ENCODE measurements around the gene SPATA22.
"Not testable (repeated sequence)": the region's sequence is repeated elsewhere in the genome, so short reads cannot be mapped to it uniquely, and the experiment has no call there.

SPATA22 gene, protein sequence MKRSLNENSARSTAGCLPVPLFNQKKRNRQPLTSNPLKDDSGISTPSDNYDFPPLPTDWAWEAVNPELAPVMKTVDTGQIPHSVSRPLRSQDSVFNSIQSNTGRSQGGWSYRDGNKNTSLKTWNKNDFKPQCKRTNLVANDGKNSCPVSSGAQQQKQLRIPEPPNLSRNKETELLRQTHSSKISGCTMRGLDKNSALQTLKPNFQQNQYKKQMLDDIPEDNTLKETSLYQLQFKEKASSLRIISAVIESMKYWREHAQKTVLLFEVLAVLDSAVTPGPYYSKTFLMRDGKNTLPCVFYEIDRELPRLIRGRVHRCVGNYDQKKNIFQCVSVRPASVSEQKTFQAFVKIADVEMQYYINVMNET
- total RNA-seq, result 0 to 0.04 reads per million in 2 donors

DNA sequence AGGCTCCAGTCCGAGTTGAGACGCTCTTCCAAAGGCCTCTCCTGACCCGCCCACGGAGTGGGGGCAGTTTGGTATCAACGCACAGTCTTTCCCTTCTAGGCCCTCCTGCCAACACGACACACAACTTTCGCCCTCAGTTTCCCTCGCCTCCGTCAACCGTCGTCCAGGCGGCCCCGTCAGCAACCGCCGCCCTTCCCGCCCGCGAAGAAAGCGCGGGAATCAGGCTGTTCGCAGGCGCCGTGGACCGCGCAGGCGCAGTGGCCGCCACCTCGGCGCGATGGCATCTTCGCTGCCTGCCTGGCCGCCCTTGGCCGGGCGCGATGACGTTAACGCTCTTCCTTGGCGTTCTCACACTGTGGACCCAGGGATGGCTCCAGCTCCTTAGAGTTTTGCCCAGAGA, at the start of gene SPATA22:
SPATA22 (minus strand) TSS at position 221 of the 400 bp plus-strand sequence. CDS start 2,494 bp downstream, outside the sequence.
- no peak for DNase-seq

DNA sequence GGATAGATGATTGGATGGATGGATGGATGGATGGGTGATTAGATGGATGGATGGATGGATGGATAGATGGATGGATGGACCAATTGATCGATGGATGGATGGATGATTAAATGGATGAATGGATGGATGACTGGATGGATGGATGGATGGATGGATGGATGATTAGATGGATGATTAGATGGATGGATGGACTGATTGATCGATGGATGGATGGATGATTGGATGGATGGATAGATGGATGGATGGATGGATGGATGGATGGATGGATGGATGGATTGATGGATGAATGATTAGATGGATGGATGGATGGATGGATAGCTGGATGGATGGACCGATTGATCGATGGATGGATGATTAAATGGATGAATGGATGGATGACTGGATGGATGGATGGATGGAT, 47.9 kb upstream of the SPATA22 start:
- not testable (repeated sequence) for DNase-seq

DNA sequence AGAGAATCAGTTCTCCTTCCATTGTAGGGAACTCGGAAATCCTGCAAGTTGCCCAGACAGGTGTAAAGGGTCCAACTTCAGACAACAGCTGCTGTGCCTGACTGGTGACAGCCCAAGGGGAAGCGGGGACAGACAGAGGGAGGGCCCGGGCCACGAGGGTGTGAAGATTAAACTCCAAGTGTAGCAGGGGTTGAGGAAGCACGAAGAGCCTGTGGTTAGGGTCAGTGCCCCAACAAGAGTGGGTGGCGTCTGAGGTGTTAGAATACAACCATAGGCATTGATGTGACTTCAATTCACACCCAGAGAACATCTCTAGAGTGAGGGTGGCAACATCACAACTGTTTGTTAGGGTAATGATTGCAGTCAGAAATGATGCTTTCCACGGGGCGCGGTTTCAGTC, 43.3 kb upstream of the SPATA22 start:
- DNase-seq, result no peak

DNA sequence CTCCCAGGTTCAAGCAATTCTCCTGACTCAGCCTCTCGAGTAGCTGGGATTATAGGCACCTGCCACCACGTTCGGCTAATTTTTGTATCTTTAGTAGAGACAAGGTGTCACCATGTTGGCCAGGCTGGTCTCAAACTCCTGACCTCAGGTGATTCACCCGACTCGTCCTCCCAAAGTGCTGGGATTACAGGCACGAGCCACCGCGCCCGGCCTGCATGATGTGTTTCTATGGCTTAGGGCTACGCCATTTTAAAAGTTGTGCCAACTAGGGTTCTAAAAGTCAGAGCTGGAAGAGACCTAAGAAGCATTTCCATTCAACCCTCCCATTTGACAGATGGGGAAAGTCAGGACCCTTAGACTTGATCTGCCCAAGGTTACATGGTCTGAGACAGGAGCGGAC, 42.5 kb upstream of the SPATA22 start:
- DNase-seq, result not testable (repeated sequence)

DNA sequence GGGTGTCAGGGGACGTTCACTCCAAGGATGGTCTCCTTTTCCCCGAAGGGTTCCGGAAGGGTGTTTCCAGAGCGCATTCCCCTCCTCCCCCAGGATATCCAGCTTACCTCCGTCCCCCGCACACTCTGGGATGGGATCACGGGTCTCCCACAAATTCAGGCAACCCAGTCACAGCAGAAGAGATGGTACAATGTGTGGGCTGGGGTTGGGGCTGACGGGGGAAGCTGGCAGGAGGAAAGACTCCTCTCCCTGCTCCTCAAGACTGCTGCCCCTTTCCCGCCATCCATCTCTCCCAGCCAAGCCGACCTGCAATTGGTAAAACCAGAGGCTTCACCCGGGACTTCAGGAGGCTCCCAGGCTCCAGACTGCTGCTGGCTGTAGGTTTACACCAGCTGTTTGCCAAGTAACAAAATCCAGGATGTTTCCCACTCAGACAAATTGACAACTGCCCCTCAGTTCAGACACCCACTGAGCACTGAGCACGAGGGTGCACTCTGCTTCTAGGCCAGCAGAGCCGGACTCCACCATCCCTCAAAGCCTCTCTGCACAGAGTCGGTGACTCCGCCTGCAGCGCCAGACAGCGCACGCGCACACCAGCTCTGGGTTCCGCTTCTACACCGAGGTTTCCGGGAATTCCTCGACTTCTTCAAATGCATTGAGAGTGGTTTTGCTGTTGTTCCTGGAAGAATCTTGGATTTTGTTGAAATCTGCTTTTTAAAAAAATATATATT, 41.9 kb upstream of the SPATA22 start:
- no peak for DNase-seq

DNA sequence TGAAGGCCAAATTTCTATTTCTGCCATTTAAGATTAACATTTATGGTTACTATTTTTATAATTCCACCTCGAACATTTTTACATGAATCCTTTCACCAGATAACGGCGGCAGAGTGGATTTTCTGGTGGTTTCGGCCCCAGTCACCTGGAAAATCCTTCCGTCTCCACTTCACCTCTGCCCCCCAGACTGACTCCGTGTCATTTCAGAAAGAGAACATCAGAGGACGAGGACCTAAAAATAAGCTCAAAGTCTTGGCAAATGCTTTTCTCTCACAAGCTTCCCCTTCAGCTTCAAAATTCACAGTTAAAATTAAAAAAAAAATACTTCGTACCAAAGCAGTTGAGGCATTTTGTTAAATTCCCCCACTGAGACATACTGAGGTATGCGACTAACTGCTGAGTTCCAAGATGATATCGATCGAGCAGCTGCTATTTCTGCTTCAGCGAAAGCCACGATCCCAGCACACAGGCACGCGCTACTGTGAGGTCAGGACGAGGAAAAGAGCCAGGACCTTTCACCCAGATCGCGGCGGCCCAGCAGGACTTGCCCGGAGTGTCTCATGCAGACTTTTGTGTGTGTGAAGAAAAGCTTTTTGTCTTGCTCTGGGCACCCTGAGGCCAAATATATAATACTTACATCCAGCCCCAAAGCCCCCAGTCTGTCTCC, 41.0 kb upstream of the SPATA22 start:
- no peak for DNase-seq

DNA sequence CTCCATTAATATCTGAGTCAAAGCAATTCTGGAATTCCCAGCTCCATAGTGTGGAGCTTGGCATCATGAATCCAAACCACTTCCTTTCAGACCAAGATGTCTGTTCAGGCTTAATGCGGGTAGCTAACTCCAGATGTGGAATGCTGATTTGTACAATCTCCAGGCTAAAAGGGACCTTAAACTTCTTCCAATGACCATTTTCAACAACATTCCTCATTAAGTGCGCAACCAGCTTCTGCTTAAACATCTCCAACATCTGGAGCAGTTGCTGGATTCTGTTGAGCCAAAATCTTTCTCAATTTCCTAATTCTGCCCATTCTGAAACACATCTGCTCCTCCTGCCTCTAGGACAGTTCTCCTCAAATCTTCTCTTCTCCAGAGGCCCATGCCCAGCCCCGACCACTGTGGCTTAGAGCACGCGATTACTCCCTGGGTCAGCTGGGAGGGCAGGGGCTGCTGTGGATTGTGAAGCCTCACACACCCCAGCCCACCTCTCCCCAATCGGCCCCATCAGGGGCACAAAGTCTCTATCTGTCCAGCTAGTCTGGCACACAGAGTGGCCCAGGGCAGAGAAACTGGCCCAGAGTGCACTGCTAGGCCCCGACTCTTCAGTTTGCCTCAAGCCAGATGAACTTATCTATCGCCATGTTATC, 40.4 kb upstream of the SPATA22 start:
- DNase-seq, result no peak

DNA sequence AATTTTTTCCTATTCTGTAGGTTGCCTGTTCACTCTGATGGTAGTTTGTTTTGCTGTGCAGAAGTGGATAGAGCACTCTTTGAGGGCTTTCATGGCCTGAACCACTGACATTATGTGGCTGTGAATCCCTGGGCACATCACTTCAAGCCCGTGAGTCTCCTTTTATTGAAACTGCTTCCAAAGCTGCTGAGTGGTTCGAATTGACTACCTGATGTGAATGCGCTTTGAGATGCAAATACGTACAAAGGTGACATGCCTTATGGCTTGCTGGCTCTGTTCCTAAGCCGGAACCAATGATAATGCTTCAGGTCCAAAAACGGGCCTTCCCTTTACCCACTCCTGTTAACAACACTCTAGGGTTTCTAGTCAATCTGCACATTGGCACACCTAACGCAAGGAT, 38.5 kb upstream of the SPATA22 start:
- no peak for DNase-seq

DNA sequence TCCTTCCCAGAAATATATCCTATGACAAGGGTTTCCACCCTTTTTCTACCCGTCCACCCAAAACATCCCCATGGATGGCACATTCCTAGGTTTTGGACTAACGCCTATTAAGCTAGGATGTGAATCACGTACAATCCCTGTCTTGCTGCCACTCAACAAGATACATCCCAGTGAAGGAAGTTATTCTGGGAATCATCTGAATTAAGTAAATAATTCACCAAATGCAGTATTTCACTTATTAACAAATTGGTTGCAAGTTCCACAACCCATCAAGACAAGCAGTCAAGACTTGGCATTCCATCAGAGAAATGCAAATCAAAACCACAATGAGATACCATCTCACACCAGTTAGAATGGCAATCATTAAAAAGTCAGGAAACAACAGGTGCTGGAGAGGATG, 36.2 kb upstream of the SPATA22 start:
- no peak for DNase-seq

DNA sequence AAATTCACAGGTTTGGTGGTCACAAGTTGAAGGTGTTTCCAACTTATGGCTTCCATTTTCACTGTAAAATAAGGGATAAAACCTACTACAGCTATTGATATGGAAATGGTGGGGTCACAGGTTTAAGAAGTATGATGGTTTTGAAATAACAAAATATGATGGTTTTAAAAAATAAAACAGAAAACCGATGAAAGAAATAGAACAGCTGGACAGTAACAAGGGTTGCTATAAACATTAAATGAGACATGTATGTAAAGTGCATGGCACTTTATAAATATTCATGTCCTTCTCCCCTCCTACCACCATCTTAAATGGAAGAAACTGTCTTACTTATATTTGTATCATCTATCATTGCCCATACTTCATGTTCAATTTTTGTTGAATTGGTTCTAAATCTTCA, 35.5 kb upstream of the SPATA22 start:
- no peak for DNase-seq

DNA sequence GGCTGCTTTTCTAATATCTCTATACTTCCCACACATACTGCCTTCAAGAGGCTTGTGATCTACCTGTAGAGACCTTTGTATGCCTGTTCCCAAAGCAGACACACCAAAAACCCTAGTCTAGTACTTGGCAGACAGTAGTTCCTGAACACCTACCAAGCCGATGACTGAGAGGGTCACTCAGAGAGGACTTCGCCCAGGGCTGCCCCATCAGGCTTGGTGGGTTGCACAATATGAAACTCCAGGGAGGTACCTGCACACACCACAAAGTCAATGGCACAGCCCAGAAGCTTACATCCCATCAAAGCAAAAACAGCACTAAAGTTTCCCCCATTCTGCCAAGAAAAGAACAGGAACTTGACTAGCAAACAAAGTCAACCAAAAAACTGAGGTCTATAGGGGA, 34.4 kb upstream of the SPATA22 start:
- no peak for DNase-seq

DNA sequence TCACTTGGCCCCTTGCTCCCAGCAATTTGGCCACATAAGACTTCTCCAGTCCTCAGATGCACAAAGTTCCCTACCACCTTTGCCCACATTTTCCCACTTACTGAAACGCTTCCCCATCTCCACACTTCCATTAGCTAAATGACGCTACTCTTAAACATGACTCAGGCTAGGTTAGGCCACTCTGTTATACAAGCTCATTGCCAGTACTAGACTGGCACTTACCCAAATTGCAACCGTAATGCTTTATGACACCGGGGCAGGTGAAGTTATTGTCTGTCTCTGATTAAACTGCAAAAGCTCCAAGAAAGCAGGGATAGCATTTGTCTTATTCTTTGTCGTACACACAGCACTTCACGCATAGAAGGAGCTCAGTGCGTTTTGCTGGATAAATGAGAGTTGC, 33.4 kb upstream of the SPATA22 start:
- no peak for DNase-seq

DNA sequence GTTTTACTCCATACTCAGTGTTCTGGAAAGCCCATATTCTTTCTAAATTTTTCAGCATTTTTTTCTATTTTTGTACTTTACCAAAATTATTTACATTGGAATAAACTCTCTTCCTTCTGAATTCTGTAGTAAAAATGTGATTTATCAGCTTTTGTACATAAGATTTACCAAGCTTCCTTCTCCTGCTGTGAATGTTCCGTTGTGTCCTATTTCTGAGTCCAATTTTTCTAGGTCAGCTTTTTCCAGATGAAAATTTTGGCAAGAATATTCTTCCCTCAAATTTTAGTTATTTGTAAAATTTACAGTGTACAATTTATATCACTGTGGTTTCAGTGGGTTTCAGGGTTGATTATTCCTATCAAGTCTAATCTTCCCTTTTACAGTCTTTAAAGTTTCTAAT, 31.7 kb upstream of the SPATA22 start:
- DNase-seq, result no peak

DNA sequence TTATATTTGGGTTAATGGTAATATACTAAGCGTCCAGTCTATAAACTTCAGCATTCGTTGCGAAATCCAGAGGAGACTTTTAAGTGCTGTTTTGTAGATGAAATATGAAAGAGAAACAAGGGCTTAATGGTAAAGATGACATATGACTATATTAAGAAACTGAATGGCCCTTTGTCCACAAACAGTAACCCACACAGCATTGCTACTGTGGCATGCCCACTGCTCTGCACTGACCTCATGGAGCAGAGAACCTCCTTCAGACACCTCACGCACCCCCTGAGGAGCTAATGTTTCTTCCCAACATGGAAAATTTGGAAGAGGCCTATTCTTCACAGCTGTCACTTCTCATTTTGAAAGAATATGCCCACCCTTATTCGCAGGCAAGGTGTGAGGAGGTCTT, 30.8 kb upstream of the SPATA22 start:
- no peak for DNase-seq

DNA sequence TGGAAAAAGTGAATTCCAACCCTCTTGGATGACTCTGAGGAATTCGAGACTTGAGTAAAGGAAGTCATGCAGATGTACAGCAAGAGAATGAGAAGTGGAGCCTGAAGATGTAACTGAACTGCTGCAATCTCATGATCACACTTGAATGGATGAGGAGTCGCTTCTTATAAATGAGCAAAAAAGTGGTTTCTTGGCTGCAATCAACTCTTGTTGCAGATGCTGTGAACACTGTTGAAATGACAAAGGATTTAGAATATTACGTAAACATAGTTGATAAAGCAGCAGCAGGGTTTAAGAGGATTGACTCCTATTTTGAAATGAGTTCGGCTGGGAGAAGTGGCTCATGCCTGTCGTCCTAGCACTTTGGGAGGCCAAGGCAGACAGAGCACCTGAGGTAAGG, 29.7 kb upstream of the SPATA22 start:
- DNase-seq, result no peak

DNA sequence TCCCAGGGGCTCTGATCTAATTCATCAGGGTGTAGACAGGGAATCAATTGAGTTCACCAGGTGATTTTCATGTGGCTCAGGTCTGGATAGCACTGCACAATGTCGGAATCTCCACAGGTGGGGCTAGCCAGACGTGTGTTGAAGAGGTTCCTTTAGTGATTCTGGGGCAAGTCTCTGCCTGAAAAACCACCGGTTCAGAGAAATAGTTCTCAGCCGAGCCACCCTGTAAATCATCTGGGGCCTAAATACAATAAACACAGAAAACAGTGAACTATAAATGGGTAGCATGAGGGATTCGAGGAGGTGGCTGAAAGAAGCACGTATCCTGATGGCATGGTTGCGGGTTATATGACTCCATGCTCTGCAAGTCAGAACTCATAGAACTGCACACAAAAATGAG, 25.5 kb upstream of the SPATA22 start:
- DNase-seq, result no peak

DNA sequence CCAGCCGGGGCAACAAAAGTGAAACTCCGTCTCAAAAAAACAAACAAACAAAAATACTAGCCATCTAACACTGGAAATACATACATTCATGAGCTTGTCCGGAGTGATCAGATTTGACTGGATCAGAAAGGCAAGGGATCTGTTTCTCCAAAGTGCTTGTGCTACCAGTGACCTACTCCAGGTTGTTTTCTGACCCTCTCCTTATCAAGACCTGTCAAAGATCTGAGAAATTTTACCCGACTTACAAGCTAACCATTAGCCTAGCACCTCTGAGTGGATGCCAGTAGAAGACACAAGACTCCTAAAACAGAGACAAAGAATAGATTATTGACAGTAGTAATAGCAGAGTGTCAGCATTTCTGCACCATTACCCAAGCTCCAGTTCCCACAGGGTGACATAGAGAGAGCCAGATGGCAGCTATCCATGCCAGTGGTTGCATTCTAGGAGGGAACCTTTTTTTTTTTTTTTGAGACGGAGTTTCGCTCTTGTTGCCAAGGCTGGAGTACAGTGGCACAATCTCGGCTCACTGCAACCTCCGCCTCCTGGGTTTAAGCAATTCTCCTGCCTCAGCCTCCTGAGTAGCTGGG, 14.0 kb upstream of the SPATA22 start:
- DNase-seq, result no peak

DNA sequence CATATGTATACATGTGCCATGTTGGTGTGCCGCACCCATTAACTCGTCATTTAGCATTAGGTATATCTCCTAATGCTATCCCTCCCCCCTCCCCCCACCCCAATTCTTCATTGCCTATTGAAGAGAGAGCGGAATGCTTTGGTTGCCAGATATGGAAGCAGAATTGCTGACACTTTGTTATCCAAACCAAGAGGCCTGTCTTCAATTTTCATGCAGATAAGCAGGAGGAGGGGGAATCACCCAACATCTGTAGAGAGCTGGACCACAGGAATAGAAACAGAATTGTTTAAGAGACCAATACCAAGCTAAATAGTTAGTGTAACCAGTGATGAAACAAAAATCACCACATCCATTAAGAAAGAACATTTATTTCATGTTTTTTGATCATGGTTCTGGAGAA, 11.2 kb upstream of the SPATA22 start:
- no peak for DNase-seq

DNA sequence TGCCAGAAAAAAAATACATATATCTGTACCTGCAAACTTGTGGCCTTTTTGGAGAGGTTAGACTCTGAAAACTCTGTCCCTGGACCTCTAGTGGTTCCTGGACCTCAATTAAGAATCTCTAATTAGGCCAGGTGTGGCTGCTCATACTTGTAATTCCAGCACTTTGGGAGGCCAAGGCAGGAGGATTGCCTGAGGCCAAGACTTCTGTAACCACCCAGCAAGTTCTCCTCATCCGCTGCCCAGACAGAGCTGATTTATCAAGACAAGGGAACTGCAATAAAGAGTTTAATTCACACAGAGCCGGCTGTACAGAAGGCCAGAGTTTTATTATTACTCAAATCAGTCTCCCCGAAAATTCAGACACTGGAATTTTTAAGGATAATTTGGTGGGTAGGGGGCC, 8.4 kb upstream of the SPATA22 start:
- no peak for DNase-seq

DNA sequence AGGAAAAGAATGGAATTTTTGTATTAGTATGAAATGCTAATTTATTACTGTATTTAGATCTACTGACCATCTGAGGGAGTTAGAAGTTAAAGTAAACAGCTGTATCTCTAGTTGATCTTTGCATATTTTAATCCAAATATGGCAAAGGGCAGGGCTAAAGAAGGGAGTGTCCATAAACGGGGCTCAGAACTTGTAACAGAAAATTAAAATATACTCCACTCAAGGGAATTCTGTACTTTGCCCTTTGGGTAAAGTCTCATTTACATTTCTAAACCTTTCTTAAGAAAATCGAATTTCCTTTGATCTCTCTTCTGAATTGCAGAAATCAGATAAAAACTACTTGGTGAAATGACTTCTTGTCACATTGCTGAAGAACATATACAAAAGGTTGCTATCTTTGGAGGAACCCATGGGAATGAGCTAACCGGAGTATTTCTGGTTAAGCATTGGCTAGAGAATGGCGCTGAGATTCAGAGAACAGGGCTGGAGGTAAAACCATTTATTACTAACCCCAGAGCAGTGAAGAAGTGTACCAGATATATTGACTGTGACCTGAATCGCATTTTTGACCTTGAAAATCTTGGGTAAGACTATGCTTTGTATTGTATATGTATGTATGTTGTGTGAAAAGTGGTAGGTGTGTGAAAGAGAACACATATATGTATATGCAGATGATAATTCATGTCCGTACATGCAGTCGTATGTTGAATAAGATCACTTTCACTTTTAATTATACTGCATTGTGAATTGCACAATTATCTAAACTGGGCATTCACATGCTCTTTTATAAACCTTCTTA, 4.4 kb upstream of the SPATA22 start, which contains the start of gene ASPA:
ASPA (plus strand) TSS at position 186 of the 799 bp plus-strand sequence; CDS start at position 349, 163 bp downstream.
- DNase-seq, result no peak

DNA sequence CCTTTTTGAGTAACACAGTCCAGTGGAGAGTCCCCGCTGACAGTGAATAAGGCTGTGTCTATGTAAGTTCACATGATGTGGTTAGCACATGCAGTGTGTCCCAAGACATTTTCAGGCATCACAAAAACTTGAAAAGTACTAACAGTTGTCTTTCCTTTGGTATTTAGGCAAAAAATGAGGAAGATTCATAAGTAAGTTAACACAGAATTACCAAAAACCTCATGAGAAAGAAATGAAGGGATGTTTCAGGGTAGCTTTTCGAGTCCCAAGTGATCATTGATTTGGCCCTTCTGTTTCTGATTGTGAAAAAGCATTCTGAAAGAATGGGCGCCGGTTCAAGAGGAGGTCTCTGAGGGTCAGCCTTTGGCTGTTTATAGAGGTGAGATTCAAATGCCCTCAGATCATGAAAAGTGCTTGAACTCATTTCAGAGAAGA, 3.6 kb upstream of the SPATA22 start:
- DNase-seq, result no peak

DNA sequence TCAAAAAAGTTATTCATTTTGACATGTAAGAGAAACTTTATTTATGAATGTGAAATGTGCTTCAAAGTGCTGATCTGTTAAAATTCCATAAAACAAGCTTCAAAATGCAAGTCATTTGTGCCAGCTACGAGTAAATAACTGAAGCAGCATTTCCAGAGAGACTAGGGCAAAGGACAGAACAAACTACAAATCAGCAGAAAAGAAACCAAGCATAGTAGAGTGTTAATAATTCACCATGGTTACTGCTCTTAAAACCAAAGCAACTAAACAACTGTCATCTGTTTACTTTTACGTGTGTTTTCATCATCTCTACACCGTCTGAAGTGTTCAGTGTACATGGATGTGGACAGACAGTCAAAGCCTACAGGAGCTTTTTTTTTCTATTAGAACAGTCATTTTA, 2.6 kb upstream of the SPATA22 start:
- DNase-seq, result no peak

Measured in activated gamma-delta T cell (primary cell).